NCI-H2107 (cell line): Measurements from ENCODE around the gene APOD.
"Not testable (repeated sequence)": the region's sequence is repeated elsewhere in the genome, so short reads cannot be mapped to it uniquely, and the experiment has no call there.

Experiments used
- DNase-seq: peaks from one replicate; lab custom pipeline; 2025; lab: John Stamatoyannopoulos, UW

The APOD gene

DNA sequence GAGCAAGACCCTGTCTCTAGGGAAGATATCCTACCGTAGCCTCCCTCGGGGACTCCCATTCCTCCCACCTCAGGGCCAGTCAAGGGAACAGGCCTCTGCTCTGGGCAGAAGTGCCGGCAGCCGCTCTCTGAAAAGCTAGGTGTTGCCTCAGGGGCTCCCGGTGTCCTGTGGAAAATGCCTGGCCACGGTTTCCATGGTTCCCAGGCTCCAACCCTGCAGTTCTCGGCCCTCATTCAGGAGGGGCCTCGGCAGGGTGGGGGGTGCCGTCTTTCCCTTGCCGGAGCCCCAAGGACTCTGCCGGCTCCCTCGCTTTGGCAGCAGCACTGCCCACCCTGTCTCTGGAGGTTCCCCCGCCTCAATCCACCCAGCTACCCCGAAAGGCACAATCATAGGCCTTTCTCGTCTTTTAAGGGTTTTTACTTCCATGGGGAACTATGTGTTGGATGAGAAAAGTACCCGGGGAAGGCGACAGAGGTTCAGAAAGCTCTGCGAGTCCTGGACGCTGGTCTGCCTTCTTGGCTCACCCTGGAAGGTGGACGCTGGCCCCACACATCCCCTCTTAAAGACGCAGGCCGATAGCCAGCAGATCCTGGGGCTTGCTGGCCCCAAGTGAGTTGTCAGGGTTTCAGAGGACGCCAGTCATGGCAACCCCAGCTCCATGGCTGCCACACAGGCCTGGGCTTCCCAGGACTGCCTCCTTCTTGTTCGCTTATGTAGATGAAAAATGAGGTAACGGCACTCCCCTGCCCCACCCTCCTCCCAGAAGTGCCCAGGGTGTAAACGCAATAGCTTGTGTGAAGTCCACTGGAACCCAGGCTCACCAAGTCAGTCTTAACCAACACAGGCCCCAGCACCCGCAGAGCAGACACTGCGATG is 34.3 kb upstream of the APOD start:
- not testable (repeated sequence) for DNase-seq

DNA sequence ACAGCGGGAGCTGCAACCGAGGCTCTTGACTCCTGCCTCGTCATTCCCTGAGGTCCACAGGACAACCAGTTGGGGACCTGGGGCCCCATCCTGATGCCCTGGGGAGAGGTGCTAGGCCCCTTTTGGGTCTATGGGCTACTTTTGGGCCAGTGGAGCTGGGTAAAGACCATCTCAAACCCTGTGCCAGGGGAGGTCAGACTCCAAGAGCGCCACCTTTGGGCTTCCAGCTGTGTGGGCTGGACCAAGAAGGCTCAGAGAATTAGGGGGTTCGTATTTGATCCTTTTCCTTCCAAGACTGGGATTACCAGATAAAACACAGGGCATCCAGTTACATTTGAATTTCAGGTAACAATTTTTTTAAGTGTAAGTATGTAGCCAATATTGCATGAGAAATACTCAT is 33.4 kb upstream of the APOD start:
- not testable (repeated sequence) for DNase-seq

DNA sequence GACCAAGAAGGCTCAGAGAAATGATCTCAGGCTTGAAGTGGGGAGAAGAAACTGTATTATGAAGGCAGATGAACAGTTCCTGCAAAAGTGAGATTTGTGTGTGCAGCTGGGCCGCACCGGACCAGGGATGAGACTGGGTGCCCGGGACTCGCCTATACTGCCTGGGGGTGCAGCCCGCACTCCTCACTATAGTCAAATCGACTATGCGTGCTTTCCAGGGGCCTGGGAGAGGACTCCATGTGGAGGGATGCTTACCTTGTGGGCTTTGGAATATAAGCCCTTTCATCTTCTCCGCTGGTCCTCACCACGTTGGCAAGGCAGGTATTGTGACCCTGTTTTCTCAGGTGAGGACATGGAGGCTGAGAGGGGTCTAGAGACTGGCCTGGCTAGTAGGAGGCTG is 32.9 kb upstream of the APOD start:
- no peak for DNase-seq

DNA sequence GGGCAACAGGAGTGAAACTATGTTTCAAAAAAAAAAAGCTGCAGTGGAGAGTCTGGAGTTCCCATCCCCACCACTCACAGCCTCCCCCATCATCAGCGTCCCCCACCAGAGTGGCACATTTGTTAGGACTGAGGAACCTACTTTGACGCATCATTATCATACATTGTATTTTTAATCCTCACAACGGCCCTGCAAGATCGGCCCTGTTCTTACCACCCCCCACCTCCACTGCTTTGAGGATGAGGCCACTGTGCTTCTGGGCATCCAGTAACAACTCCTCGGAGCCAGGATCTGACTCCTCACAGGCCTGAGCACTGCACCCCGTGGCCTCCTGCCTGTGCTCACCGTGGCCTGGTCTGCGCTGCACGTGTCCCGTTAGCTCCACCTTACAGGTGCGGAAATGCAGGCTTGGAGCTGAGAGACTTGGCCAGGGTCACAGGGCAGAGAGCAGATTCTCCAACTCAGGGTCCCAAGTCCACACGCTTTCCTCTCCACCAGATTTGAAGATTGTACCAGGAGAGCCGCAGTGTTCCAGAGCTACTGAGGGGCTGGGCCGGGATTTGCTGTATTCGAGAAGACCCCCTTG is 32.3 kb upstream of the APOD start:
- DNase-seq = not testable (repeated sequence)

DNA sequence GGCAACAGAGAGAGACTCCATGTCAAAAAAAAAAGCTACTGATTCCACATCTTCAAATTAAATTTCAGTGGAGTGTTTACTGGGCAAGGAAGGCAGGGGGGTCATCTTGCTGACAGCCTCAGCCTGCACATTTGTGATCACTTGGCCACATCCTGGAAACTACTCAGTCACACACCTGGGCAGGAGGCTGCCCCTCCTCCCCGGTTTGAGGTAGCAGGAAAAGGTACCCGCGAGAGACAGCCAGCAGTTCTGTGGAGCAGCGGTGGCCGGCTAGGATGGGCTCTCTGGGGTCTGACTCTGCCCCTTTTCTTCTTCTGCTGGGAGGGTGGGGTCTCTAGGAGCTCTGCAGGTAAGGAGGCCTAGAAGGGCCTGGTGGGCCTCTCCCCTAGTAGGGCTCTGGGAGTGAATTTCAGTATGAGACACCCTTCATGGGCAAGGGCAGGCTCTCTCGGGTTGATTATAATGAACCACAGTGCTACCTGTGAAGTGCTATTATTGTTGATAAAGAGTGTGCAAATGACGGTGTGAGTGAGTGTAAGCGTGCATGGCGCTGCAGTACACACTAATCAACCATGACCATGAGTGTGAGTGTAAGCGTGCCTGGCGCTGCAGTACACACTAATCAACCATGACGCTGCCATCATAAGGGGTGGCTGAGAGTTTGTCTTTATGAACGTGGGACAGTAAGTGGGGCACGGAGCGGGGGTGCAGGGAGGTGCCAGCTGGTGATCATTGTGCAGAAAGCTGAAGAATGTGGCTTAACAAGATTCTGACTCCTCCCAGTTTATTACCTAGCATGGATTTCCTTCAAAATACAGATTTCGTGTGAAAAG is 31.1 kb upstream of the APOD start:
- not testable (repeated sequence) for DNase-seq

DNA sequence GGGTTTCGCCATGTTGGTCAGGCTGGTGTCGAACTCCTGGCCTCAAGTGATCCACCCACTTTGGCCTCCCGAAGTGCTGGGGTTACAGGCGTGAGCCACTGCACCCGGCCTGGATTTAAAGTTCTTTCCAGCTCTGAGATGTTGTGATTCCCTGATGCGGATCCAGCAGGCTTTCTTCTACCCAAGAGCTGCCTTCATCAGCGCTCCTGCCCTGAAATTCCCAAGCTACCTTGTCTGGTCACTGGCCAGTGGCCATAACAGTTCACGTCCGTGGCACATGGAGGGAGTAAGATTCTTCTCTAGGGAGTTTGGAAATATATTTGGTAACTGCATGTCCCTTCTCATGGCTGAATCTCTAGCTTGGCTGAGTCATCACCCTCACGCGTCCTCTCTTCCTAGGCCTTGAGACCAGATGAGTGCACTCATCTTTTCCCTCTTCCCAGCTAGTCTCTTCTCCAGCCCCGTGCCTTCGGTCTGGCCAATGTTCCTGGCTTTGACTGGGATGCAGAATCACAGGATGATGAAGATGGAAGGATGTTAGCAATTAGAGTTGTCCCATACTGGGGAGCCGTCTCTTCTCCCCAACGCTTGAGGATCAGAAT is 29.8 kb upstream of the APOD start:
- DNase-seq = no peak

DNA sequence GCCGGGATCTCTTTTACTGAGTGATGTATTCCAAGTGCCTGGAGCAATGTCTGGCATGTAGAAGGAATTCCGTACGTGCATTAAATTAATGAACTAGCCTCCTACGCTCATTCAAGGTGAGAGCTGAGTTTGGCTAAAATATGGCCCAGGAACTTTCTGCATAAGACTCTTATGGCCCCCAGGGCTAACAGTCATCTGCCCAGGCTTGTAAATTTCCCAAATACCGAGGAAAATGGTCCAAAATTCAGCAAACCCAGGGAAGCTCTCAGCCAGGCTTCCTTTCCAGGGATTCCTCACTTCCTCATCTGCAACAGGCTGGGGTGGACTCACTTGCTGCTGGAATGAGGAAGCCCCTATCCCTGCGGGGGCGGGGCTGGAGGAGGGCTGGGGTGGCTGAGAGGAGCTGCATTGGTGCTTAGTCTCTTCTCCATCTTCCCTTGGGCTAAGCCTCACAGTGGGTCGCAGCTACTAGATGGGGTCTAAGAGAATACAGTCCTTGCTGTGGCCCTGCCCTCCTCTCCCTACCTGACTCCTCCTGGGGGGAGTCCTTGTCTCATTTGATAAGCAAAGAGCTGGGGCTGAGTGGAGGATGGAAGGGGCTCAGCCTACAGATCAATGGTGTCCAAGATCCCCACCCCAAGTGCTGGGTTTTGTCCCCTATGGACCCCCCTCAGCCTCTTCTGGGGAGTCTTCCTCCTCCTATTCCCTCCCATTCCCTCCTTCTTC is 28.5 kb upstream of the APOD start:
- no peak for DNase-seq

DNA sequence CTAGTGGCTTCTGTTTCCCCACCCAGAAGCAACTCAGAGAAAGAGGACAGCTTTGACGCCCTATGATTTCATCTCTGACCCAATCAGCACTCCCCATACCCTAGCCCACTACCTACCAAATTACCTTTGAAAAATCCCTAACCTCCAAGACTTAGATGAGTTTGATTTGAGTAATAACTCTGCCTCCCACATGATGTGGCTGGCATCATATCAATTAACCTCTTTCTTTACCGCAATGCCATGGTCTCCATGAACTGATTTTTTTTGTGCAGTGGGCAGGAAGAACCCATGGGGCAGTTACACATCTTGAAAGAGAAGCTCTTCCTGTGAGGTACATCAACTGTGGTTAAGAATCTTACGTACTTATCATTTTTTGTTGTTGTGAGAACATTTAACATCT is 25.5 kb upstream of the APOD start:
- no peak for DNase-seq

DNA sequence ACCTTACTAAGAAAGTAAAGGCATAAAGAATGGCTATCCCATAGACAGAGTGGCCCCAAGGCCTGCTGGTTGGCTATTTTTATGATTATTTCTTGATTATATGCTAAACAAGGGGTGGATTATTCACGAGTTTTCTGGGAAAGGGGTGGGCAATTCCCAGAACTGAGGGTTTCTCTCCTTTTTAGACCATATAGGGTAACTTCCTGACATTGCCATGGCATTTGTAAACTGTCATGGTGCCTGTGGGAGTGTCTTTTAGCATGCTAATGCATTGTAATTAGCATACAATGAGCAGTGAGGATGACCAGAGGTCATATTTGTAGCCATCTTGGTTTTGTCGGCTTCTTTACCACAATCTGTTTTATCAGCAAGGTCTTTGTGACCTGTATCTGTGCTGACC is 18.0 kb upstream of the APOD start:
- DNase-seq = not testable (repeated sequence)

DNA sequence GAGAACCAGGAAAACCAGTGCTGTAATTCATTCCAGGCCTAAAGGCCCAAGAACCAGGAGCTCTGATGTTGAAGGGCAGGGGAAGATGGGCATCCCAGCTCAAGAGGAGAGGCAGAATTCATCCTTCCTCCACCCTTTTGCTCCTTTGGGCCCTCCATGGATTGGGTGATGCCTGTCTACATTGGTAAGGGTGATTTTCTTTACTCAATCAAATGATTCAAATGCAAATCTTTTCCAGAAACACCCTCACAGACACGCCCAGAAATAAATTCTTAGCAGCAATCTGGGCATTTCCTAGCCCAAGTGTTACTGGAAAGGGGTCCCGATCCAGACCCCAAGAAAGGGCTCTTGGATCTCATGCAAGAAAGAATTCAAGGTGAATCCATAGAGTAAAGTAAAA is 17.6 kb upstream of the APOD start:
- no peak for DNase-seq

DNA sequence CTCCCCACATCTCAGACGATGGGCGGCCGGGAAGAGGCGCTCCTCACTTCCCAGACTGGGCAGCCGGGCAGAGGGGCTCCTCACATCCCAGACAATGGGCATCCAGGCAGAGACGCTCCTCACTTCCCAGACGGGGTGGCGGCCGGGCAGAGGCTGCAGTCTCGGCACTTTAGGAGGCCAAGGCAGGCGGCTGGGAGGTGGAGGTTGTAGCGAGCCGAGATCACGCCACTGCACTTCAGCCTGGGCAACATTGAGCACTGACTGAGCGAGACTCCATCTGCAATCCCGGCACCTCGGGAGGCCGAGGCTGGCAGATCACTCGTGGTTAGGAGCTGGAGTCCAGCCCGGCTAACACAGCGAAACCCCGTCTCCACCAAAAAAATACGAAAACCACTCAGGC is 16.2 kb upstream of the APOD start:
- DNase-seq = not testable (repeated sequence)

DNA sequence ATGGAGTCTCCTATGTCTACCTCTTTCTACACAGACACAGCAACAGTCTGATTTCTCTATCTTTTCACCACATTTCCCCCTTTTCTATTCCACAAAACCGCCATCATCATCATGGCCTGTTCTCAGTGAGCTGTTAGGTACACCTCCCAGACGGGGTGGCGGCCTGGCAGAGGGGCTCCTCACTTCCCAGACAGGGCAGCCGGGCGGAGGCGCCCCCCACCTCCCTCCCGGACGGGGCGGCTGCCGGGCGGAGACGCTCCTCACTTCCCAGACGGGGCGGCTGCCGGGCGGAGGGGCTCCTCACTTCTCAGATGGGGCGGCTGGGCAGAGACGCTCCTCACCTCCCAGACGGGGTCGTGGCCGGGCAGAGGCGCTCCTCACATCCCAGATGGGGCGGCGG is 15.8 kb upstream of the APOD start:
- DNase-seq = not testable (repeated sequence)

DNA sequence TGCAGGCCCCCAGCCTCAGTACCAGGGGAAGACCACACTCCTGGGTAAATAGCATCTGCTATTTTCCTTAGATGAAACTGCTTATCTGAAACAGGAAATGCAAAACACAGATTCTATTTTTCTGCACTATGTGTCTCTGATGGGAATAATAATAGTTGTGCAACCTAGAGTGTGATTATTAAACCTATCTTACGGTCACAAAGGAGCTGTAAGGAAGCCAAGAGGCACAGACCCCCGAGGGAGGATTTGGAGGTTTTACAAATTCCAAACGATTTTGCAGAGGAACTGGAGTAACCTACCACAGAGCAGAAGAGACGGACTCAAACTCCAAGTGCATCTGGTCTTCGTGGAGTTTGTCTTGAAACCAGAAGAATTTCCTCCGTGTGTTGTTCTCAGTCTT is 14.1 kb upstream of the APOD start:
- DNase-seq = no peak

DNA sequence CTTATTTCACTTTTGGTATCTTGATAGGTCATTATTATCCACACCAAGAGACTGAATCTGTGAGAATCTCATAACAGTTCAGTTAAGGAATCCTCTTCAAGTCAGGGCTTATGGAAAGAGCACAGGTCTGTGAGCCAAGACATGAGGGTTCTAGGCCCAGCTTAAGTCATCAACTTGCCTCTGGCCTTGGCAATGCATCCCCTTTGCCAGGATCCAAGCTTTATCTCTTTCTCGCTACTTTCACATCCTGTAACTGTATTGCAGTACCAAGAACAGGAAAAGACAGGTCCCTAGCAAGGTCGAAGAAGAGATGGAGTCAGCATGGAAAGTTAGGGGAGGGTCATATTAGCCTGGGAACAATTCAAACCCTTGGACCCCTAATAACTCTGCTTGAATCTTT is 13.5 kb upstream of the APOD start:
- no peak for DNase-seq

DNA sequence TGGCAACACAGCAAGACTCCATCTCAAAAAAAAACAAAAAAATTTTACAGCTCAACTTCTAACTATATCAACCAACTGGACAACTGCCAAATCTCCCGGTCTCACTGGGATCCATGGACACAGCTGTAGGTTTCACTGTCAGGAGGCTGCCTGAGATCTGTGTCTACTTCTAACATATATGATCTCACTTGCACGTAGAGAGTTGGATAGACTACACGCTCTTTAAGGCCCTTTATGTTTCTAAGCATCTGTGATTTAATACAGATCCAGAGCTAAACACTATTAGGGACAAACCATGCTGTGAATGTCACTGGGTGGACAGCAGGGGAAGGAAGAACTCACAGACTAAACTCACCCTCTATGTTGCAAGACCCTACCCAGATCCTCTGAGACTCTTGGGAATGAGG is 13.0 kb upstream of the APOD start:
- DNase-seq = no peak

DNA sequence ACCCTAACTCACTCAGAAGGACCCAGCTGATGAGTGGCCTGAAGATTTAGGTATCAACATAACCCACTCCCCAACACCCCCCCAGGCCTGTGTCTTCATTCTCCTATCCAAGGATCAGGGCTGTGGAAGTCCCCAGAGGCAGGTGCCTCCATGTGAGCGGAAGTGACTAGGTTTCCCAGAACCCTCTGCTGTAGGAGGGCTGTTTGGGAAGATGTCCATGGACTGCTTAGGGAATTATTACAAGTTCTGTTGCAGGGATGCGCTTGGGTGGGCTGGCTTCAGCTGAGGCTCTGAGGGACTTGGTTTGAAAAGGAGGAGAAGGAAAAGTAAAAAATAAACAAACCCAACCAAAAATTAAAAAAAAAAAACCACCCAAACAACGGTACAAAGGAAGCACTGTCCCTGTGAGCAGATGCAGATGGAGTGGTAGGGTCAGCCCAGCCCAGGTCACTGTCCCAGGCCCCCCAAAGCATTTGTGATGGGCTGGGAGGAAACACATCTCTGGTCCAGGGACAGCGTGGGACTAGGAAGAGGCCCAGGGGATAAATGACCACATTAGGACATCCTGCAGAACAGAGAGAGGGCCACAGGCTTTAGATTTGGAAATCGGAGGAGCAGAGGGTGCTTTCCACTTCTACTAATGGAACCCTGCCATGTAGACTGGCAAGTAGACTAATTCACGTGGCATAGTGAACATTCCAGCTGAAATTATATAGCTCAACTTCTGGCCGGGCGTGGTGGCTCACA is 12.2 kb upstream of the APOD start:
- DNase-seq = no peak

DNA sequence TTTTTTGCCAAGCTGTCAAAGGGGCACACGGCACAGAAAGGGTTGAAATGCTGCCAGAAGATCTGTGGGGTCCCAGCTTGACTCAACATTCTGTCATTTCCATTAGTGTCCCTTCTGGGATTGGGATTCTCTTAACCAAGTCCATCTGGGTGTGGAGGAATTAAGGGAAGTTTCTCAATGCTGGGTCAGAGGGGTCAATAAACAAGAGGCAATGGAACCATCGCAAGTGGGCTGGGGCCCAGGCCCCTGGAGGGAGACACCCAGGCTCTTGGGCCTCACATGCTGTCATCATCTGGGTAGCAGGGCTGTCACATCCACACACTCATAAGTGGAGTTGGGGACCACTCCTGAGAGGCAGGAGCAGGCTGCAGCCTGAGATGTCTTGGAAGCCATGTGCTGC is 8.1 kb upstream of the APOD start:
- no peak for DNase-seq

DNA sequence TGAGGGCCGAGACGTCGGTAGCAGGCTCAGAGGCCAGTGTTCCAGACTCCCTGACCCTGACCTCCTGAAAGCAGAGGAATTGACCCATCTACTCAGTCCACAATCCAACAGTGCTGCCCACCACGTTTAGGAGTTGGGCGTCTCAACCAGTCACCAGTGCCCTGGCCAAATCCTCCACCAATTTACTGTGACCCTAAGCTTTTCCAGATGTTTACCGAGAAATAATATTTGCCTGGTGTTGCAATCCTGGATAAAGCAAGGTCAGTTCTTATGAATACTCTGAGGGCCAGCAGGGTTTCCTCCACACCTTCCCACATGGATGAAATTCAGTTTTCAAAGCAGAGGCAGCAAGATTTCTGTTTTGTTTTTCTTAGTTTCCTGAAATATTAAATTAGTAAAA is 7.5 kb upstream of the APOD start:
- DNase-seq = no peak

DNA sequence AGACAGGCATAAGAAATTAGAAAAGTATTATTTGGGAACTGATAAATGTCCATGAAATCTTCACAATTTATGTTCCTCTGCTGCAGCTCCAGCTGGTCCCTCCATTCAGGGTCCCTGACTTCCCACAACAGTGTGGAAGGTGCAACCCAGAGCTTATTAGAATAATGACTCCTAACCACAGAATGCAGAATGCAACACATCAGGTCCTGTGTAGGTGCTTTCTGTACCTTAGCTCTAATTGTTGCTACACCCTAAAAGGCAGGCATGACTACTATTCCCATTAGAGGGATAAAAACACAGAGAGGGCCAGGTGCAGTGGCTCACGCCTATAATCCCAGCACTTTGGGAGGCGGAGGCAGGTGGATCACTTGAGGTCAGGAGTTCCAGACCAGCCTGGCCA is 6.6 kb upstream of the APOD start:
- DNase-seq = not testable (repeated sequence)

DNA sequence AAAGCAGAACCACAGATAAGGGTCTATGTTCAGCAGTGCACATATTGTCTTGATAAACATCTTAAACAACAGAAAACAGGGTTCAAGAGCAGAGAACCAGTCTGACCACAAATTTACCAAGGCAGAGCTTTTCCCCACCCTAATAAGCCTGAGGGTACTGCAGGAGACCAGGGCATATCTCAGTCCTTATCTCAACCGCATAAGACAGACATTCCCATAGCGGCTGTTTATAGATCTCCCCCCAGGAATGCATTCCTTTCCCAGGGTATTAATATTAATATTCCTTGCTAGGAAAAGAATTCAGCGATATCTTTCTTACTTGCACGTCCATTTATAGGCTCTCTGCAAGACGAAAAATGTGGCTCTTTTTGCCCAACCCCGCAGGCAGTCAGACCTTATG is 6.1 kb upstream of the APOD start:
- not testable (repeated sequence) for DNase-seq

DNA sequence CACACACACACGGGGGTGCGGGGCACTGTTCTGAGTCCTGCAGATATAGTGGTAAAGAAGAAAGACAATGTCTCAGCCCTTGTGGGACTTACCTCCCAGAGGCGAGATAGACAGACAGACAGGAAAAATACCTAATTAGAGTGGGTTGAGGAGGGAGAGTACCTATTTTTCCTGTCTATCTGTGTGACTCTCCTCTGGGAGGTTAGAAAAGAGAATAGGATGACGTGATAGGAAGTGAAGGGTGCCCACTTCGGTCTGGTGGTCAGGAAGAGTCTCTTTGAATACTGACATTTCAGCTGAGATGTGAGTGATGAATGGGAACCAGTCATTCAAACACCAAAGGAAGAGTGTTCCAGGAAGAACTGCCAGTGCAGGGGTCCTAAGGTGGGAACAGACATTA is 4.1 kb upstream of the APOD start:
- no peak for DNase-seq
